ENCODE measurements around the gene TMEM243.

- TF ChIP-seq, protein P1, sequence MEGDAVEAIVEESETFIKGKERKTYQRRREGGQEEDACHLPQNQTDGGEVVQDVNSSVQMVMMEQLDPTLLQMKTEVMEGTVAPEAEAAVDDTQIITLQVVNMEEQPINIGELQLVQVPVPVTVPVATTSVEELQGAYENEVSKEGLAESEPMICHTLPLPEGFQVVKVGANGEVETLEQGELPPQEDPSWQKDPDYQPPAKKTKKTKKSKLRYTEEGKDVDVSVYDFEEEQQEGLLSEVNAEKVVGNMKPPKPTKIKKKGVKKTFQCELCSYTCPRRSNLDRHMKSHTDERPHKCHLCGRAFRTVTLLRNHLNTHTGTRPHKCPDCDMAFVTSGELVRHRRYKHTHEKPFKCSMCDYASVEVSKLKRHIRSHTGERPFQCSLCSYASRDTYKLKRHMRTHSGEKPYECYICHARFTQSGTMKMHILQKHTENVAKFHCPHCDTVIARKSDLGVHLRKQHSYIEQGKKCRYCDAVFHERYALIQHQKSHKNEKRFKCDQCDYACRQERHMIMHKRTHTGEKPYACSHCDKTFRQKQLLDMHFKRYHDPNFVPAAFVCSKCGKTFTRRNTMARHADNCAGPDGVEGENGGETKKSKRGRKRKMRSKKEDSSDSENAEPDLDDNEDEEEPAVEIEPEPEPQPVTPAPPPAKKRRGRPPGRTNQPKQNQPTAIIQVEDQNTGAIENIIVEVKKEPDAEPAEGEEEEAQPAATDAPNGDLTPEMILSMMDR (IDR thresholded peaks at IDR 0.05; ENCODE audit: low read depth, low read length), result no peak
- no peak for TF ChIP-seq POLR2A (IDR thresholded peaks at IDR 0.05; ENCODE audit: extremely low read depth, insufficient read length)
Measured at GRCh38 chr7:87223666-87224065, 4.1 kb upstream of the TMEM243 start.
